Activated B cell treated with CpG ODN at 0.5 μM for 24 hours (primary cell): ENCODE measurements around the gene PSMD3. TPM values are rescaled to one million over a fixed set of nuclear protein-coding genes. Genes with fewer than 3 reads are reported as not detected.
"Not testable (repeated sequence)": the region's sequence is repeated elsewhere in the genome, so short reads cannot be mapped to it uniquely, and the experiment has no call there.

Experiments used
- ATAC-seq: fragments of 200-7000 bp; cut with Tn5 transposase; one replicate; pipeline ENCODE4 v1.10.0; 2021; ENCODE audit warnings: low read depth, mild to moderate bottlenecking, moderate library complexity
- CTCF ChIA-PET: fragments of 350-600 bp; sonication (Branson Sonifier 250); formaldehyde crosslinking; loops from one replicate; lab custom pipeline; 2021; ENCODE audit warnings: antibody characterized with exemption; lab: Charles Lee
- POLR2A ChIA-PET: fragments of 350-600 bp; sonication (Branson Sonifier 250); formaldehyde crosslinking; loops from one replicate; lab custom pipeline; 2021; ENCODE audit warnings: antibody characterized with exemption; lab: Charles Lee
- DNase-seq: peaks from one replicate; pipeline ENCODE4 v3.0.0; 2022
- H3K27ac Mint-ChIP-seq: one replicate; pipeline ENCODE4 v1.8.0; 2020; ENCODE audit warnings: mixed read lengths
- H3K27me3 Mint-ChIP-seq: one replicate; pipeline ENCODE4 v1.8.0; 2021; ENCODE audit warnings: mixed read lengths
- H3K36me3 Mint-ChIP-seq: one replicate; pipeline ENCODE4 v1.8.0; 2021; ENCODE audit warnings: low read depth, mixed read lengths
- H3K4me1 Mint-ChIP-seq: one replicate; pipeline ENCODE4 v1.8.0; 2021; ENCODE audit warnings: mixed read lengths
- H3K4me3 Mint-ChIP-seq: one replicate; pipeline ENCODE4 v1.8.0; 2020; ENCODE audit warnings: mild to moderate bottlenecking, mixed read lengths
- H3K9me3 Mint-ChIP-seq: one replicate; pipeline ENCODE4 v1.8.0; 2020; ENCODE audit warnings: mixed read lengths
- intact Hi-C: fragments of 100-400 bp; cut with micrococcal nuclease; formaldehyde crosslinking; loops from one replicate; pipeline ENCODE4 v1.15.1; 2024
- total RNA-seq: library from RNA; stranded (reverse); gene quantifications from 2 replicates; pipeline ENCODE4 v1.2.3, GENCODE V29; 2022
- TF ChIP-seq, protein P1 (sequence below): fragments of 200-600 bp; IDR thresholded peaks from one replicate; pipeline ENCODE4 v1.8.0; 2022; ENCODE audit warnings: antibody characterized with exemption, mild to moderate bottlenecking

The PSMD3 gene
- total RNA-seq, 1 donor from 2014 or later = 127 TPM

DNA sequence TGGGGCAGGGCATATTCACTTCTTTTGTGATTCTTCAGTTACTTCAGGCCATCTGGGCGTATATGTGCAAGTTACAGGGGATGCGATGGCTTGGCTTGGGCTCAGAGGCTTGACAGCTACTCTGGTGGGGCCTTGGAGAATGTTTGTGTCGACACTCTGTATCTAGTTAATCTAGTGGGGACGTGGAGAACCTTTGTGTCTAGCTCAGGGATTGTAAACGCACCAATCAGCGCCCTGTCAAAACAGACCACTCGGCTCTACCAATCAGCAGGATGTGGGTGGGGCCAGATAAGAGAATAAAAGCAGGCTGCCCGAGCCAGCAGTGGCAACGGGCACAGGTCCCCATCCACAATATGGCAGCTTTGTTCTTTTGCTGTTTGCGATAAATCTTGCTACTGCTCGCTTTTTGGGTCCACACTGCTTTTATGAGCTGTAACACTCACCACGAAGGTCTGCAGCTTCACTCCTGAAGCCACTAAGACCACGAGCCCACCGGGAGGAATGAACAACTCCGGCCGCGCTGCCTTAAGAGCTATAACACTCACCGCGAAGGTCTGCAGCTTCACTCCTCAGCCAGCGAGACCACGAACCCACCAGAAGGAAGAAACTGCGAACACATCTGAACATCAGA lies 31.5 kb downstream of the PSMD3 start:
- H3K27me3 Mint-ChIP-seq, H3K4me3 Mint-ChIP-seq, H3K9me3 Mint-ChIP-seq, H3K36me3 Mint-ChIP-seq, intact Hi-C loops, H3K4me1 Mint-ChIP-seq, ATAC-seq, DNase-seq, H3K27ac Mint-ChIP-seq: not testable (repeated sequence)
- ChIA-PET POLR2A (interaction anchor here (0.6 kb wide), 1 partner anchor 547 kb away, joined by 8 read pairs; no protein-coding TSS in a partner anchor), CTCF (interaction anchor here (1.1 to 3.5 kb wide), 6 partner anchors 16 to 404 kb away, joined by 4 to 27 read pairs (median 6); no protein-coding TSS in a partner anchor)

DNA sequence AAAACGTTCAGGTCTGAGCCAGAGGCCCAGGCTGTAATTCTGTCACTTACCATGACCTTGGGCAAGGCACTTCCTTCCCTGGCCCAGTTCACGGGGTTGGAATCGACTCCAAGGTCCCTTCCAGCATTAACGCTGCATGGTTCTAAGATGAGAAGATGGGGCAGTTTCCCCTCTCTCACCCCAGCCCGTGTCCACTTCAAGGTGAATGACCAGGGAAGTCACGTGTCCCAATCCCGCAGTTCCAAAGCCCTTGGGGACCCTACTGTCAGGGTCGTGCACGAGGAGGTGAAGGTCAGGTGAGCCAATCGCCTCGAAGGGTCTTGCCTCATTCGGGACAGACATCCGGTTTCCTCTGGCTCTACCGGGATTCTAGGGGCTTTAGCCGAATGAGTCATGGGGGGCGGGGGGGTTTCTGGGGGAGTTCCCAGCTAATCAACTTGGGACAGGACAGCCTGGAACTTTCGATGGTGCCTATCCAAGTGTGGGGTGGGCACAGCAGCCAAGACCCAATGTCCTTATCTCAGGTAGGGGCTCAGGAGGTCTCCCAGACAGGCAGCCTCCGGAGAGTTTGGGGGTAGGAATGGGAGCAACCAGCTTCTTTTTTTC lies 33.9 kb downstream of the PSMD3 start:
- H3K27ac Mint-ChIP-seq = no peak overlapping the region
- DNase-seq = no peak
- no peak overlapping the region for H3K4me3 Mint-ChIP-seq
- no peak for ATAC-seq
- POLR2A ChIA-PET = interaction anchor here (0.6 to 1.1 kb wide), 2 partner anchors 177 to 271 kb away, joined by 4 to 13 read pairs; no protein-coding TSS in a partner anchor
- H3K36me3 Mint-ChIP-seq = peaks cover 15% of the 10 kb centered on the region
- CTCF ChIA-PET = interaction anchor here (1.1 to 3.5 kb wide), 8 partner anchors 12 to 401 kb away, joined by 3 to 27 read pairs (median 7); no protein-coding TSS in a partner anchor
- TF ChIP-seq, protein P1, sequence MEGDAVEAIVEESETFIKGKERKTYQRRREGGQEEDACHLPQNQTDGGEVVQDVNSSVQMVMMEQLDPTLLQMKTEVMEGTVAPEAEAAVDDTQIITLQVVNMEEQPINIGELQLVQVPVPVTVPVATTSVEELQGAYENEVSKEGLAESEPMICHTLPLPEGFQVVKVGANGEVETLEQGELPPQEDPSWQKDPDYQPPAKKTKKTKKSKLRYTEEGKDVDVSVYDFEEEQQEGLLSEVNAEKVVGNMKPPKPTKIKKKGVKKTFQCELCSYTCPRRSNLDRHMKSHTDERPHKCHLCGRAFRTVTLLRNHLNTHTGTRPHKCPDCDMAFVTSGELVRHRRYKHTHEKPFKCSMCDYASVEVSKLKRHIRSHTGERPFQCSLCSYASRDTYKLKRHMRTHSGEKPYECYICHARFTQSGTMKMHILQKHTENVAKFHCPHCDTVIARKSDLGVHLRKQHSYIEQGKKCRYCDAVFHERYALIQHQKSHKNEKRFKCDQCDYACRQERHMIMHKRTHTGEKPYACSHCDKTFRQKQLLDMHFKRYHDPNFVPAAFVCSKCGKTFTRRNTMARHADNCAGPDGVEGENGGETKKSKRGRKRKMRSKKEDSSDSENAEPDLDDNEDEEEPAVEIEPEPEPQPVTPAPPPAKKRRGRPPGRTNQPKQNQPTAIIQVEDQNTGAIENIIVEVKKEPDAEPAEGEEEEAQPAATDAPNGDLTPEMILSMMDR = no peak
- intact Hi-C loops = no loop called here
- H3K4me1 Mint-ChIP-seq = peaks cover 5% of the 10 kb centered on the region
- no peaks in the 10 kb centered on the region for H3K9me3 Mint-ChIP-seq
- H3K27me3 Mint-ChIP-seq = peaks cover 2% of the 10 kb centered on the region

DNA sequence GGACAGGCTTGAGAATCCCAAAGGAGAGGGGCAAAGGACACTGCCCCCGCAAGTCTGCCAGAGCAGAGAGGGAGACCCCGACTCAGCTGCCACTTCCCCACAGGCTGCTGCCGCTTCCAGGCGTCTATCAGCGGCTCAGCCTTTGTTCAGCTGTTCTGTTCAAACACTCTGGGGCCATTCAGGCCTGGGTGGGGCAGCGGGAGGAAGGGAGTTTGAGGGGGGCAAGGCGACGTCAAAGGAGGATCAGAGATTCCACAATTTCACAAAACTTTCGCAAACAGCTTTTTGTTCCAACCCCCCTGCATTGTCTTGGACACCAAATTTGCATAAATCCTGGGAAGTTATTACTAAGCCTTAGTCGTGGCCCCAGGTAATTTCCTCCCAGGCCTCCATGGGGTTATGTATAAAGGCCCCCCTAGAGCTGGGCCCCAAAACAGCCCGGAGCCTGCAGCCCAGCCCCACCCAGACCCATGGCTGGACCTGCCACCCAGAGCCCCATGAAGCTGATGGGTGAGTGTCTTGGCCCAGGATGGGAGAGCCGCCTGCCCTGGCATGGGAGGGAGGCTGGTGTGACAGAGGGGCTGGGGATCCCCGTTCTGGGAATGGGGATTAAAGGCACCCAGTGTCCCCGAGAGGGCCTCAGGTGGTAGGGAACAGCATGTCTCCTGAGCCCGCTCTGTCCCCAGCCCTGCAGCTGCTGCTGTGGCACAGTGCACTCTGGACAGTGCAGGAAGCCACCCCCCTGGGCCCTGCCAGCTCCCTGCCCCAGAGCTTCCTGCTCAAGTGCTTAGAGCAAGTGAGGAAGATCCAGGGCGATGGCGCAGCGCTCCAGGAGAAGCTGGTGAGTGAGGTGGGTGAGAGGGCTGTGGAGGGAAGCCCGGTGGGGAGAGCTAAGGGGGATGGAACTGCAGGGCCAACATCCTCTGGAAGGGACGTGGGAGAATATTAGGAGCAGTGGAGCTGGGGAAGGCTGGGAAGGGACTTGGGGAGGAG lies 34.7 kb downstream of the PSMD3 start, which contains the start of gene CSF3:
Gene CSF3, plus strand, starts transcription at position 436 of the 993 bp plus-strand sequence. Its CDS starts 35 bp downstream, at position 471.
- Mint-ChIP-seq H3K4me1 (peaks cover 5% of the 10 kb centered on the region), H3K27me3 (peaks cover 2% of the 10 kb centered on the region), H3K9me3 (no peaks in the 10 kb centered on the region), H3K4me3 (no peak within 1 kb of the TSS), H3K36me3 (peaks cover 22% of the 10 kb centered on the region), H3K27ac (no peak within 1 kb of the TSS)
- no peak for ATAC-seq
- DNase-seq = no peak
- TF ChIP-seq, protein P1 = no peak
- ChIA-PET POLR2A (interaction anchor here (0.6 to 1.1 kb wide), 2 partner anchors 176 to 271 kb away, joined by 4 to 13 read pairs; no protein-coding TSS in a partner anchor), CTCF (interaction anchor here (1.0 to 3.5 kb wide), 9 partner anchors 11 to 394 kb away, joined by 3 to 27 read pairs (median 6); no protein-coding TSS in a partner anchor)
- intact Hi-C loops = no loop called here

DNA sequence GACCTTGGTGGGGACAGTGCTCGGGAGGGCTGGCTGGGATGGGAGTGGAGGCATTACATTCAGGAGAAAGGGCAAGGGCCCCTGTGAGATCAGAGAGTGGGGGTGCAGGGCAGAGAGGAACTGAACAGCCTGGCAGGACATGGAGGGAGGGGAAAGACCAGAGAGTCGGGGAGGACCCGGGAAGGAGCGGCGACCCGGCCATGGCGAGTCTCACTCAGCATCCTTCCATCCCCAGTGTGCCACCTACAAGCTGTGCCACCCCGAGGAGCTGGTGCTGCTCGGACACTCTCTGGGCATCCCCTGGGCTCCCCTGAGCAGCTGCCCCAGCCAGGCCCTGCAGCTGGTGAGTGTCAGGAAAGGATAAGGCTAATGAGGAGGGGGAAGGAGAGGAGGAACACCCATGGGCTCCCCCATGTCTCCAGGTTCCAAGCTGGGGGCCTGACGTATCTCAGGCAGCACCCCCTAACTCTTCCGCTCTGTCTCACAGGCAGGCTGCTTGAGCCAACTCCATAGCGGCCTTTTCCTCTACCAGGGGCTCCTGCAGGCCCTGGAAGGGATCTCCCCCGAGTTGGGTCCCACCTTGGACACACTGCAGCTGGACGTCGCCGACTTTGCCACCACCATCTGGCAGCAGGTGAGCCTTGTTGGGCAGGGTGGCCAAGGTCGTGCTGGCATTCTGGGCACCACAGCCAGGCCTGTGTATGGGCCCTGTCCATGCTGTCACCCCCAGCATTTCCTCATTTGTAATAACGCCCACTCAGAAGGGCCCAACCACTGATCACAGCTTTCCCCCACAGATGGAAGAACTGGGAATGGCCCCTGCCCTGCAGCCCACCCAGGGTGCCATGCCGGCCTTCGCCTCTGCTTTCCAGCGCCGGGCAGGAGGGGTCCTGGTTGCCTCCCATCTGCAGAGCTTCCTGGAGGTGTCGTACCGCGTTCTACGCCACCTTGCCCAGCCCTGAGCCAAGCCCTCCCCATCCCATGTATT lies 35.7 kb downstream of the PSMD3 start:
- peaks cover 2% of the 10 kb centered on the region for H3K27me3 Mint-ChIP-seq
- no peak overlapping the region for H3K4me3 Mint-ChIP-seq
- ATAC-seq (no peak), DNase-seq (no peak)
- CTCF ChIA-PET = interaction anchor here (0.6 to 2.7 kb wide), 9 partner anchors 10 to 395 kb away, joined by 3 to 13 read pairs (median 5); no protein-coding TSS in a partner anchor
- no peaks in the 10 kb centered on the region for H3K9me3 Mint-ChIP-seq
- intact Hi-C loops = no loop called here
- TF ChIP-seq, protein P1 = no peak
- H3K27ac Mint-ChIP-seq = no peak overlapping the region
- H3K4me1 Mint-ChIP-seq = peaks cover 5% of the 10 kb centered on the region
- peaks cover 28% of the 10 kb centered on the region for H3K36me3 Mint-ChIP-seq
- POLR2A ChIA-PET = interaction anchor here (0.6 kb wide), 1 partner anchor 628 kb away, joined by 5 read pairs; no protein-coding TSS in a partner anchor
